ENCODE measurements around the gene OAT.

The OAT gene

DNA sequence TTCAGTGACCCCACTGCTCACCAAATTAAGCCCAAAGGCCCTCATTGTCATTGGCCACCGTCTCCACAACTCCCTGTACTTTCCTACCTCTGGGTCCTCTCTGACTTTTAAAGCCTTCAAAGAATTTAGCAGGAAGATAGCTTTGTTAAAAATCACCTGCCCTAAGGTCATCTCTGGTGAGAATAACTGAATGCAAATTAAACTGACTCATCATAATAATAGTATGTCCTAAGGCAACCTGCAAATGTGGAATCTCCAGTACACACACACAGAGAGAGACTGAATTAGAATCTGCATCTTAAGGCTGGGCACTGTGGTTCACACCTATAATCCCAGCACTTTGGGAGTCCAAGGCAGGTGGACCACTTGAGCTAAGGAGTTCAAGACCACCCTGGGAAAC, 24.1 kb downstream of the OAT start:
- DNase-seq, result no peak

DNA sequence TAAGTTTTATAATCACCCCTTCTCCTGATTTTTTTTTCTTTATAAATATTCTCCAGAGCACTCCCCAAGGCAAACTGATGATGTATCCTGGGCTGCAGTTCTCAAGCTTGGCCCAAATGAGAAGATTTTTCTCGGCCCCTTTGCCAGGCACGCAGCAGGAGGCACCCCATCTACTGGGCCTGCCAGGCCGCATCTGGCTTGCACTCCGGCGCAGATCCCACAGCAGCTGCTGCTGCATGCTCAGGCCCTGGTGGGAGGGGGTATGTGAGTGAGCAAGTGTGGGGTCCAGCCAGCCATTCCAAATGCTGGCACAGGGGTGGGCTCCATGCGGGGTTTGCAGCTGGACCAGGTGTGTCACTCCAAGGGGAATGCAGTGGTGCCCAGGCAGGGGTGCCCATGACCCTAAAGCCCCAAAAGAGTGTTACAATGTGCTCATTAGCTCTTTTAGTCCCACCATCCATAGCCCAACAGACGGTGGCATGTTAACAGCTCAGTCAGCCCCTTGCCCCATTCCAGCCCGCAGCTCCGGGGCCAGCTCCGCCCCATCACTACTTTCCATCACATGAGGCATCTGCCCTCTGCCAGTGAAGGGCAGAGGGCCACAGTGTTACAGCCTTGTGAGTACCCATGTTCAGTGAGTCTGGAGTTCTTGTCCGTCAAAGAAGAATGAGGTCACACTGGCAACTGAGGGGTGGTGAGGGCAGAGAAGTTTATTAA, 25.9 kb downstream of the OAT start:
- DNase-seq, result peak; percentile 72

DNA sequence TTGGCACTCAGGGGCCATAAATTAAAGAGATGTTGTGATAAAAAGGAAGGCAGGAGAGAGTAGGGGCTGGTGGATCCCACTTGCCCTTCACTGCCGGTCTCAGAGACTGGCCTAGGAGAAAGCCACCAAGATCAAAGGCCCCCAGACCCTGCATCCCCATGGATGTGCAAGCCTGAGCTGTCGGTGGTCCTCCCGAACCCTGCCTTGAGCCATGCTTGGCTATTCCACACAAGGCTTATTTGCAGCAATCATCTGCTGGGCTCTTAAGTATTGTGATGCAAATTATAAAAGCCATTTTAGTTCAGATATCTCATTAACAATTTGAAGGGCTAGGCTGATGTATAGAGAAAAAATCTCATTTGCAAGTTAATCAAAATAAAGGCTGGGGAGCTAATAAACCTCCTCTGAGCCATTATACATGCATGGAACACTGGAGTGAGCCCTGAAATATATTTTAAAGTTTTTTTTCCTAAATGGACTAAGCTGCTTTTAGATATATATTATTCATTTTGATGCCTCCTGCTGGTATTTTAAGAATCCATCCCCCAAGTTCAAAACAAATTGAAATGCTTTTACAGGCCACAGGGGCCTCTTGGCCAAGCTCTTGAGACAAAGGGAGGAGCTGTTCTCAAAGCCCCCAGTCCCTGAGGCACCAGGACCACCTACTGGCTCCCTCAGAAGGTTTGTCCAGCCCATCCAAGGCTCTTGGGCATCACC, 28.1 kb downstream of the OAT start:
- no peak for DNase-seq

DNA sequence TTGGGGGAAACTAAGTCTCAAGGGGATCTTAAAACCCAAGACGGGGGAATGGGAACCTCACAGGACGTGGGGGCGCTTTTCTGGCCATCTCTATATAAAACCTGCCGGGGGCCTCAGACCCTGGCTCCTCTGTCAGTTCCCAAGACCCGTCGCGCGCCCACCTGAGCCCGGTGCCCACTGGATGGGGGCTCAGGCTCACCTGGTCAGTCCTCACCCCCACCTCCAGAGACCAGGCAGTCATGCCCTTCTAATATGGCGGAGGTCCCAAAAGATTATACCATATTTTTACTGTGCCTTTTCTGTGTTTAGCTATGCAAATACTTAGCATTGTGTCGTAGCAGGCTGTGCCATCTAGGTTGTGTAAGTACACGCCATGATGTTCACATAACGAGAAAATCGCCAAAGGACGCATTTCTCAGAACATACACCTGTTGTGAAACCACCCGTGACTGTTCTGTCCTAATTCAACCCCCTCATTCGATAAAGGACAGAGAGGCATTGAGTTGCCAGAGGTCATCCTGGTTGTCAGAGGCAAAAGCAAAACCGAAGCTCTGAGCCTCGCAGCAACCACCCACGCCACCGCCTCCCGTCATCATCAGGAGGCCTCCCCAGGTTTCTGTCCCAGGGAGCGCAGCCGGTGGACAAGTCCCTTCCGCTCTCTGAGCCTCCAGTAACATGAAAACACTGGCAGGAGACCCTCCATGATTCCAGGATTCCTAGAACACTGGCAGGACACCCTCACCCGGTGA, 28.9 kb downstream of the OAT start:
- DNase-seq, result no peak

DNA sequence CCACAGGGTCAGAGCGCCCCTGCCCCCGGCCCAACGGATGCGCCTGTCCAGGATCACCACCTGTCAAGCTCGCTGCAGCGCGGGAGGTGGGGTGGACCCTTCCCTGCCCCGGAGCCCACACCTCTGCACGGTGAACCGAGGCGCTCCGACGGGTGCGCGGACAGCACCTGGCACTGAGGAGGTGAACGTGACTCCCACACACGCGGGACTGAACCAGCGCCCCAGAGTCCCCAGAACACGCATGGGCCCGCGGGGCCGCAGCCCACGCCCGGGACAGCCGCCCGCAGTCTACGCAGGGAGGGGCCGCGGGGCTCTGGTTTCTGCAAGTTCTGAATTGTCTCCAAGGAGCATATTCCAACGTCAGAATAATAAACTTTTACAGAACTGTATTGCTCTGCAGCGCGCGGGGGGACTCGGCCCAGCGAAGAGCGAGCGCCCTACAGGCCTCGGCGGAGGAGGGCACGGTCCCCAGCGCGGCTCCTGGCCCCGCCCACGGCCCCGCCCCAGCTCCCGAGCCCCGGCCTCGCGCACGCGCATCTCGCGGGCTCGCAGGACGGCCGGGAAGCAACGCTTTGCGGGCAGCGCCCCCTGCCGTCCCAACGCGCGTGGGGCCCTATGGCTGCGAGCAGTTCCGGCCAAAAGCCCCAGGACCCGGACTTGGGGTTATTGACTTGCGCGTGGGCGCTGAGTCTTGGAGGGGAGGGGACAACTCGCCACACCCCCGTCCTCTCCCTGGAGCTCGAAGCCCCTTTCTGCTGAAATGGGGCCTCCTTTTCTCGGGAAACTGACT, 29.7 kb downstream of the OAT start:
- DNase-seq, result peak; percentile 92

DNA sequence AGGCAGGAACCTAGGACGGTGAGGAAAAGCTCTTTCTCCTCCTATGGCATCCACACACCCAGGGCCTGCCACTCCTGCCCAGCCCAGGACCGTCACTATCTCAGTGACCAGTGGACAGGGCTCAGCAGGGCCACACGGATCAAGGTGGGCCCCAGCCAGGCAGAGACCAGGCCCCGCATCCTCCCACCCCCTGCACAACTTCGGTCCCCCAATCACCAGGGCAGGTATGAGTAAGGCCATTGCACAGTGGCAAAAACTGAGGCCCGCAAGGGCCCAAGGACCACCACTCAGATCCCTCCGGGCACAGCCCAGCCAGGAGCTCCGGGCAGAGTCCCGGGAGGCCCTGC, 30.3 kb downstream of the OAT start:
- DNase-seq, result no peak

DNA sequence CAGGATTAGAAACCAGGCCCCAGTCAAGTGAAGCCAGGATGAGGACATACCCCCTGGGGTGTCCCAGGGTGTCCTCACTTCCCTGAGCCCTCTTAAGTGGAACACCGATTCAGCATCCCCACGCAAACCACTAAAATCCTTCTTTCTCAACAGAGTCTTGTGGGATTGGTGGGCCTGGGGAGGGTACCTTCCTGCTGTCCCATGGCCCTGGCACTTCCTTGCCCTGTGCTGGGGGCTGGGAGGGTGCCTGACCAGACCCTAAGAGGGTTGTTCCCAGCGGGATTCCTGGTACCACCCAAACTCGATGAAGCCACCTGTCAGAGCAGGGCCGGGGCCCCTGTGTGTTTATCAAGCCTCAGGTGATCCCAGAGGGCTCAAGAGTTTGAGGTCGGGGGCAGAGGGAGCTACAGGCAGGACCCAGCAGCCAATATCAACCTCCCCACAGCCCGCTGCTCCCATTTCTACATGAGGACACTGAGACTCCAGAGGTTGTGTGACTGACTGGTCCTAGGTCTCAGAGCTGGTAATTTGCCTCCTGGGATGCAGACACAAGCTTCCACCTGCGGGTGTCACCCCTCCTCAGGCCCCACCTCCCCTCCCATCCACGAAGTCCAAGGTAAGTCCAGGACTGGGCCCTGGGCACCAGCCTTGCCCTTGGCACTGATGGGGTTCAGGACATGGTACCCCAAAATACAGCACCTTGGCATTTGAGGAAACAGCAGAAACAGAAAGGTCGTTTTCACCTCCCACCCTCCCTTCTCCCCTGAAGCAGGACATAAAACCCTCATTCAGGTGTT, 31.4 kb downstream of the OAT start:
- DNase-seq, result no peak

DNA sequence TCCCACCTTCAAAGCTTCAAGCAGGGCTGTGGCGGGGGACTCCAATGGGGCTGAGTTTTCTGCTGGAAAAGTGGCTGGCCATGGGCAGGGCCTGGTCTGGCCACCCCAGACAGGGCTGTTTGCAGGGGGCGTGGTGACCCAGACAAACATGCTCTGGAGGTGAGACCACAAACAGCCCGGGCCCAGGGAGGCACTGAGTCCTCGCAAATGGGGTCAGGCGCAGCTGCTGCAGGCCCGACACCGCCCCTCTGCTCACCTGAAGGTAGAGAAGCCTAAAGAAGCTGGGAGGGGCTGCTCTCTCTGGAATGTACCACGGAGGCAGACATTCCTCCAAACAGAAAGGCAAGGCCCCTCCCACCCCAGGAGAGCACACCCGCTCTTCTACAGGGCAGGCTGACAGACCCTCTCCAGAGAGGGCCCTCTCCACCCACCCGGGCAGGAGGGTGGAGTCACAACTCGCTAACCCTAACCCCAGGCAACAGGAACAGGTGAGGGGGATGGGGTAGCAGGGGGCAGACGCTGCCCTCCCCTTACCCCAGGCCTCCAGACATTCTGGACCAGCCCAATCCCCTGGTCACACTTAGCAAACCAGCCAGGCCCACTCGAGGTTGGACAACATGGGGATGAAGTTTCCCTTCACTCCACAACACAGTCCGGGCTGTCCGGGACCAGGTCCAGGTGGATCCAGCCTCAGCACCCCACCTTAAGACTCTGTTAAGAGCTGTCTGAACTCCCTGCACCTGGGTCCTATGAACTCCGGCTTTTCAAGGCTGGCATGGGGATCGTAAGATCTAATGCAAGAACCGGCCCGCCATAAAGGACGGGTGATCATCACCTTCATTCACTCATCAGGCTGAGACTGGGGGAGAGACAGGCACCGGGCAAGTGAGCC, 32.3 kb downstream of the OAT start:
- DNase-seq, result no peak

DNA sequence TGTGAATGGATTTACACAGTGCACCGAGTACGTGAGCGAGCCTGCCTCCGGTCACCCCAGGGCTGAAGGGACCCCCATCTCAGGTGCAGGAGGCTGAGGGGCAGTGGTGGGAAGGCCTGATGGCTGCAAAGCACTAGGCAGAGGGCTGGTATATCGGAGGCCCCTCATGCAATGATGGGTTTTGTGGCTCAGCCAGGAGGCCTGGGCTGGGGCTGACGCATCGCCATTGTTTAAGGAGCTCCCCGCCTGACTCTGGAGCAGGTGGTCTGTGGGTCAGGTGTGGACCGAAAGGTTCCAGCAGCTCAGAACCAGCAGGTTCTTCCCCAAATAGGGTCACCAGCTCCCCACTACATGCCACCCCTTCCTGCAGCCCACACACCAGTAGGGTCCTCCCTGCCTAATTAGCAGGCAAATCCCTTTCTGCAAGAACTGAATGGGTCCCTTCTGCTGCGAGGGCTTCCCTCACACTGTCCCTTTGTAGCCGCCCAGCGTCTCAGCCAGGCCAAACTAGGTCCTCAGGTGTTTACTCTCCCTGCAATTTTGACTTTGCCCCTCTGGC, 33.0 kb downstream of the OAT start:
- DNase-seq, result no peak

DNA sequence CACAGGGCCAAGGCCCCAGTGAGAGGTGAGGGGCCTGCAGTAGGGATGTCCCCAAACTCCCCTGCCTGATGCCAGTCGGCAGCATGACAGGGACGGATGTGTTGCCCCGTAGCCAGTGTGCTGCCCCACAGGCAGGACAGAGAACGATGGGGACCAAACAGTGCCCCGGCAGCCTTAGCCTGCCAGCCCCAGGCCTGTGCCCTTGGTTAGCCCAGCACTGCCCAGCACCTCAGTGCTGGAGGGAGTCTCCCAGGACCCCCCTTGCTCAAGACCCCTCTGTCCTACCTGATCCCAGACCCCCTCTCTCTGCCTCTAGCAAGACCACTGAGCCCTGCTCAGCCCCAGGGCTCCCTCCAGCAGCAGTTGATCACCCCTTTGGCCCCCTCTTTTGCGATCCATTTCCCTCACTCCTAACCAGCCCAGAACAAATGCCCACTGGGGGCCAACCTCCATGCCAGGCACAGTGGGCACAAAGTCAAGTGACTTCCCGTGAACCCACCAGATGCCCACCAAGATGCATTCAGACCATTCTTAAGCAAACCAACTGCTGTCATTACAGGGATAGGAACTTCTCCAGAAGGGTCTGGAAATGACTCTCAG, 34.0 kb downstream of the OAT start:
- no peak for DNase-seq

DNA sequence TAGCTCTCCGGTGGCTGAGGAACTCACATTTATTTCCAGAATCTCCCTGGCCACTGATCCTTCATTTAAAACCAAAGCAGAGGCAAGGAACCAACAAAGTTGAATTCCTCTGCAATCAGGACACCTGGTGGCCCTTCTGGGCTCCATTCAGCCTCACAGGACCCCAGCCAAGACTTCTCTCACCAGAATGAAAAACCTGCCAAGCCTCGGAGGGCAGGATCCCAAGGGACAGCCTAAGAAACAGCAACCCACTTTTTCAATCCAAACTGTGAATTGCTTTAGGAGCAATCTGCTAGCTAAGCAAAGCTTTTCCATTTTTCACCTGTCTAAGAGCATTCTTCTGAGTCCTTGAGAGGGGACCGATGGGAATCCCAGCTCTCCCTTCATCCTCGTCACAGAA, 34.6 kb downstream of the OAT start:
- DNase-seq, result no peak

DNA sequence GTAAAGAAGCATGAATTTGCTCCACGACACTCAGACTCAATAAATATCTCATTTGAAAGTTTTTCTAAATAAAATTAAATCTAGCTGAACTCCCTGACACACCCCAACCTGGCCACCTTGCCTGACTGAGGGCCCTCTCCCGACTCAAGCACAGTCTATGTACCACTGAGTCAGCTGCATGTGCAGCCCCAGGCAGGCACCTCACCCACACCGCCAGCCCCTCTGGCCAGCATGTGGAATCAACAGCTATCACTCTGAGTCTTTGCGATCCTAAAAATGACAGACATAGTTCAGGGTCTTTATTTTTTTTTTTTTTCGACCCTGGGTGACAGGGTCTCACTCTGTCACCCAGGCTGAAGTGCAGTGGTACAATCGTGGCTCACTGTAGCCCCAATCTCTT, 35.2 kb downstream of the OAT start:
- DNase-seq, result no peak

DNA sequence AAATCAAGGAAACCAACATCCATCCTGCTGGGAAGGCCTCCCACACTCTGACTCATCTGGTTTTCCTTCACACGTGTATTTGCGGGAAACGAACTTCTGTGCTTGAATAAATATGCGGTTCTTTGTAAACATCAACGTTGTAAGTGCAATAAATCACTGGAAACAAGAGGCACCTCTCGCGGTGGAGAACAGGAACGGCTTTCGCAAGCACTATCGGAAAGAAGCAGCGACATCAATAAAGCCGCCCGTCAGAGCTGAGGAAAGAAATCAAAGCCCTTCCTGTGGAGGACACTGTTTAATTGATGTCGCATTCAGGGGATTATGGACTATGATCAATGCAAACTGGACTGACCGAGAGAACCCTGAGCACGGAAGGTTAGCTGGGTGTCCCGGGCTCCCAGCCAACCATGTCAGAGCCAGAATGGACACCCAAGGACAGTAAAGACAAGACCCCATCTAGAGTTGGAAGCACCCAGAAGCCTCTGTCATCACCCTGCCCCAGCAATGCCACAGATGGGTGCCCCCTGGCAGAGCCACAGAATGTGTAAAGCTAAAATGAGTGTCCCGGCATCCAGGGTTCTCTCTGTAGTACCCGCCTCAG, 37.6 kb downstream of the OAT start:
- no peak for DNase-seq

DNA sequence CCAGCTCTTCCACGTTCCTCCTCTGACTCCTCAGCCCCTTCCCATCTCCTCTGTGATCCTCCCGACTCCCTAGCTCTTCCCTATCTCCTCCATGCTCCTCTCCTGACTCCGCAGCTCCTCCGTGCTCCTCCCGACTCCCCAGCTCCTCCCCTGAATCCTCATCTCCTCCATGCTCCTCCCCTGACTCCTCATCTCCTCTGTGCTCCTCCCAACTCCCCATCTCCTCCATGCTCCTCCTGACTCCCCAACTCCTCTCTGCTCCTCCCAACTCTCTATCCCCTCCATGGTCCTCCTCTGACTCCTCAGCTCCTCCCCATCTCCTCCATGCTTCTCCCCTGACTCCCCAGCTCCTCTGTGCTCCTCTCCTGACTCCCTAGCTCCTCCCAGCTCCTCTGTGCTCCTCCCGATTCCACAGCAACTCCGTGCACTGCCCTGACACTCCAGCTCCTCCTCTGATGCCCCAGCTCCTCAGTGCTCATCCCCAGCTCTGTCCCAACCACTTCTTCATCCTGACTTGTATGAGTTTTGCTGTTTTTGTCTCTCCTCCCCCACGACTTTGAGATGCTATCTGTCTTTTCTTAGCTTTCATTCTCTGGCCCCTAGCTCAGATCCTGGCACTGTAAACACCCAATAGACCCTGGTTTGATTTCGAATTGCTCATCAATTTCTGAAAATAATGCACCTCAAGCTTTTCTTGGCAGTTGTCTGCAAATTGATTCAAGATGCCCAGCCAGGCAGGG, 38.3 kb downstream of the OAT start:
- DNase-seq, result no peak

DNA sequence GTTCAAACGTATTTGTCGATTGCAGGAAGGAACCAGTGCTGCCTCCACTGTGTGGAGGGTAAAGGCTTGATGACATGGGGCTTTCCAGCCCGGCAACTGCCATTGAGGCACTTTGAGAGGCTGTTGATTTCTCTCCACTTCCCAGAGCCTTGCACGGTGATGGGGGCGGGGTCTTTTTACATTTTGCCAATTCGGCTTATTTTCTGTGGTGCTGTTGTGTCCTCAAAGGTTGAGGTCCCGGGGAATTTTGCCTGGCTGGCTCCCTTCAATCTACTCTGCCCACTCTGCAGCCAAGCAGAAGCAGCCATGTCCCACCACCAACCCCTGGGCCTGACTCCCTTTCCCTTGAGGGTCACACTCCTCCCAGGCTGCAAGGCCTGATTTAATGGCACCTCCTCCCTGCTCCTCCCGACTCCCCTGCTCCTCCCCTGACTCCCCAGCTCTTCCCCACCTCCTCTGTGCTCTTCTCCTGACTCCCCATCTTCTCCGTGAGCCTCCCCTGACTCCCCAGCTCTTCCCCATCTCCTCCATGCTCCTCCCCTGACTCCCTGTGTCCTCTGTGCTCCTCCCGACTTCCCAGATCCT, 39.0 kb downstream of the OAT start:
- no peak for DNase-seq

DNA sequence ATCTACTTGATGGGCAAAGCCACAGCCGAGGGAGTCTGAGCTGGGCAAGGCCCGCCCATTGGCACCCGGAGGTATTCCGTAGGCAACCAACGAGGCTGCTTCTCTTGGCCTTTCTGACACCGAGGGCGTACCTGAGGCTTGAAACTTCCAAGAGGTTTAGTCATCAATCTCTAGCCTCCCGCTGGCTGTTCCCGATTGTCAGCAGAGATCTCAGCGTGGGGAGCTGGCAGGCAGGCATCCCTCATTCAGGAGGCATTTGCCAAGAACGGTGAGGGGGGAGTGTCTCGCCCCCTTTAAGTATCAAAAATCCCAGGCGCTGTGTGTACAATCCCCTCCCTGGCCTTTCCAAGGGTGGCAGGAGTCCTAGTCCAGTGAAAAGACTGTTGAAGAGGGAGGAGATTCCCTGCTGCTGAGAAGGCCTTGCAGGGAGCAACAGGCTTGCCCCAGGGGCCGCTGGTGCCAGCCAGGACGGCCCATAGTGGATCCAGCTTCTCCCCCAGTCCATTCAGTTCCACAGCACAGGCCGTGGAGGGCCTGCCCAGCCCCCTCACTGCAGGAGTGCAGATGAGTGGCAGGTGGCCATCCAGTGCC, 39.7 kb downstream of the OAT start:
- no peak for DNase-seq

DNA sequence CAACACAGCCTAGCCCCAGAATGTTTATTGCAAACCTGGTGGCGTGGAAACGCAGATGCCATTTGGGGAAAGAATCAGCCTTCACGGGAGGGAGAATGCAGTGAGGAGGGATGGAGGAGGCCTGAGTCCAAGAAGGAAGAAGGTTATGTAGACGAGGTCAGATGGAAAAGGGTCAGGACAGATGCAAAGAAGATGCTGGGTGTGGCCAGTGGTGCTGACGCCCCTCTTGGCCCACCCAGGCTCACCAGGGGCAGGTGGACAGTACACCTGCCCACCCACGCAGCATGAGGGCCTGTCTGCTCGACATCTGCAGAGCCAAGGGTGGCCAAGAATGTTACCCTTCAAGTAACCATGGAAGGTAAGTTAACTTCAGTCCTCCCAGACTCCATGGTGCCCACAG, 40.5 kb downstream of the OAT start:
- no peak for DNase-seq

DNA sequence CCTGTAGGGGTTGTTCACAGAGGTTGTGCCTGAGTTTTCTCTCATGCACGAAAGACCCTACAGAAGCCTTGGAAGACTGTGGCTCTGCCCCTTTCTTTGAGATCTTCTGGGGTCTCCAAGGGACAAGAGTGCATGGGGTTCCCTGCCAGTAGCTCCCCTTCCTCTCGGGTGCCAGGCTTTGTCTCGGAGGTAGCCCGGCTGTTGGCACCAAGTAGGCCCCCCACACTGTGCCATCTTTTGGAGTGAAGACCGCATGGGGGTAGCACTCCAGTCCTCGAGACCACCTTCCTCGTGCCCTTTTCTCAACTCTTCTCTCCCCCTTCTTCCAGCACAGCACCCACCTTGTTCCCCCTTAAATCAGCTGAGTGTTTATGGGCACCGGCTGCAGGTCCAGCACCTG, 41.6 kb downstream of the OAT start:
- DNase-seq, result no peak

DNA sequence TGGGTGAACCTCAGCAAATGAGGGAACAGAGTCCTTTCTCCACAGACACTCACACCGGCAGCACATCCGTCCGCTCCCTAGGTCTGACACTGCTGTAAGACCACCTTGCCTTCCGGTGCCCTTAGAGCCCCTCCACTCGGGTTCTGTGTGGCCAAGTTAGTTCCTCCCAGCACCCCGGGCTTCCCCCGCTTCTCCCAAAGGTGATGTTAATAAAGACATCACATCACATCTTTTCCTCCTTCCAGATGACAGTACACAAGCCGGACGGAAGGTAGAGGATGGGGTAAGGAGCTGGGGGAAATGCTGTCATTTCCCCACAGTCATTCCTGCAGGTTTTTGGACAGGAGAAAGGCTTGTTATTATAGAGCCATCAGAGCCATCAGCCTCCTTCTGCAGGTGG, 42.3 kb downstream of the OAT start:
- DNase-seq, result no peak

Data from right hindlimb (tissue), 1 donor.